GM18873 (cell line): Measurements from ENCODE around the gene PKNOX2.

Source experiments
- ATAC-seq: cut with Tn5 transposase; IDR thresholded peaks from one replicate; pipeline ENCODE4 v1.9.1; 2021; ENCODE audit warnings: mild to moderate bottlenecking, moderate library complexity, moderate number of reproducible peaks; ENCODE audit not compliant: unreplicated experiment, low FRiP score

The PKNOX2 gene

GRCh38 chr11:125394296-125394695 lies 229.7 kb downstream of the PKNOX2 start:
- ATAC-seq: no peak

DNA sequence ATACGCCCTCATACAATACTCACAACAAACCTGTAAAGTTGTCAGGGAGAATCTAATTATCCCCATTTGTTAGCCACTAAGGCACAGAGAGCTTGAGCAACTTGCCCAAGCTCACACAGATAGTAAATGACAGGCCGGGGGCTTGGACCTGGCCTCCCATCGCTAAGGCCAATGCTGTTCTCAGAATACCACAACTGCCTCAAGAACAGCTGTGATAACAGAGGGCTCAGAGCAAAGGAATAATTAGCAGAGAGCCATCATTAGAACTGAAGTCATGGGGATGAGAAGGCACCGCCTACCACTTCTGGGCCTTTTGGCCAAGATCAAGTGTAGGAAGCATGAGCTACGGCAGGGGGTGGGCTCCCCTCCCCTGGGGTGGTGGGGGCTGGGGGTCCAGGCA lies 232.9 kb downstream of the PKNOX2 start:
- no peak for ATAC-seq

DNA sequence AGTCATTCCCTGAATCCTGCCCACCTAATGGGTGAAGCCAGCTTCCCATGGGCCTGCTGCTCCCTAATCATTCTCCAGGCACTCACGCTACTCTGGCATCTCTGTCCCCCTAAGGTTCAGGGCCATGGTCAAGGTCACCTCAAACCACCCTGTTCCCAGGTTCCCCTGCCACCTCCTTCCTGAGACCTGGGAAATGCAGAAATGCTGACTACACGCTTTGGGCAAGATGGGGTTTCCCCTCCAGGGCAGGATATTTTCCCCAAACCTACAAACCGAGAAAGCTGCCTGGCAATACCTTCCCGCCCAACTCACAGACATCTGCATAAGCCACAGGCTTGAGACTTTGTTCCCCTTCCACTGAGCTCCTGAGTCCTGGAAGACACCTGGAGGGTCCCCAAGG lies 233.9 kb downstream of the PKNOX2 start:
- ATAC-seq: no peak

- no peak for ATAC-seq
Measured at GRCh38 chr11:125398994-125399640, 234.6 kb downstream of the PKNOX2 start.

DNA sequence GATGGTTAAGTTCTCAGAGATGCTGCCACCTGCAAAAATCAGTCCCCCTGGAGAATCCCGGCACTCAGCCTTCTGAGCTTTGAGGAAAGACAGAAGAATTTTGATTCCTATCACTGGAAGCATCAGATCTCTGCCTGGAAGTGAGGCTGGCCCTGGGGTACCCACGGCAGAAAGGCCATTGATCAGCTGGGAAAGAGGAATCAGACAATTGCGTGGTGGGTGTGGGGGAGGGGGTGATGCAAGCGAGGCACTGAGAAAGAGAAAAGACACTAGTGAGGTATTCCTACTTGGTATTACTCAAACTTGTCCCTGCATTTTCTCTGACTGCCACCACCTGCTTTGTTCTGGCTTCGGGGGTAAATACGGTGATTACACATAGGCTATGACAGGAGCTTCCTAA lies 235.4 kb downstream of the PKNOX2 start:
- no peak for ATAC-seq

- no peak for ATAC-seq
Measured at GRCh38 chr11:125401235-125401634, 236.7 kb downstream of the PKNOX2 start.

GRCh38 chr11:125401746-125402145 lies 237.2 kb downstream of the PKNOX2 start:
- no peak for ATAC-seq

GRCh38 chr11:125402435-125402834 lies 237.9 kb downstream of the PKNOX2 start:
- no peak for ATAC-seq

DNA sequence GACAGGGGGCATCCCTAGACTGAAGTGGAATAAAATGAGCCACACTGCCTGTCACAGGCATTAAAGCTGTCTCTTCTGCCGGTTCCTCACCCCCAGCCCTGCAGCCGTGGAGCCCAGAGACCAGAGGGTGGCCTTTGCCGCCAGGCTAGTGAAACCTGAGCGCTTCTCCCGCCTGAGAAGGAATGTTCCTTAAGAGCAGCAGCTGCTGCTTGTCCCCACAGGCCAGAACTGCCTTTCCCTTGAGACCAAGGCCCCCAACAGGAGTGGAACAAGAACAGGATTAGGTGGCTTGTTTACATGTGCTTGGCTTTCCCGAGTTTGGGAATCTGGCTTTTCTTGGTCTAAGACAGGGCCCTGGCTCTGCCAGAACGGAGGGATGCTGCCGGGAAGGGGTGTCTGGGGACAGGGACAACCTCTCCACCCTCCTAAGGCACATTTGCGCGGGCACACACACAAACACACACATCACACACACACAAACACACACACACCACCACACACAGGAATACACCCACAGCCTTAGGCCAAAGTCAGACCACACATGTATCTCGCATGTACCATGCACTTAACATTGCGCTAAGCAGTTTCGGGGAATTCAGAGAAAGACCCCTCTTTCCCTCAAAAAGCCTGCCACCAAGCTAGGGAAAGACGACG lies 239.7 kb downstream of the PKNOX2 start:
- ATAC-seq: no peak

- peak; percentile 60 for ATAC-seq
Measured at GRCh38 chr11:125404811-125405790, 240.6 kb downstream of the PKNOX2 start.

- no peak for ATAC-seq
Measured at GRCh38 chr11:125407046-125407445, 242.5 kb downstream of the PKNOX2 start.

DNA sequence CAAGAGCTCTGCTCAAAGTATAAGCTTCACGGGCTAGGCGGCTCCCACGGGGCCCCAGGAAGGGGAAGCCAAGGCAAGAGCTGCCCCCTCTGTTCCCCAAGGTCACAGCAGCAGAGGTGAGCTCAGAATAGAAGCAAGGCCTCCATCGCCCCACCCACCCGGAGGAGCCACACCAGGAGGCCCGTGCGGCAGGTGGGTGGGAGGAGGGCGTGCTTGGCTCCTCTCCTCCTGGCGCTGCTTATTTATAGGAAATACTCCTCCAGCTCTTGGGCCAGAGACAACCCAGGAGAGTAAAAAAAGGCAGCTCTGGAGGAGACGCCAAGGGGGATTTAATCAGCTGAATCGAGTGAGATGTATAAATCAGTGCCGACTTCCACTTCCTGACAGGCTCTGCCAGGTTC lies 243.8 kb downstream of the PKNOX2 start:
- no peak for ATAC-seq

DNA sequence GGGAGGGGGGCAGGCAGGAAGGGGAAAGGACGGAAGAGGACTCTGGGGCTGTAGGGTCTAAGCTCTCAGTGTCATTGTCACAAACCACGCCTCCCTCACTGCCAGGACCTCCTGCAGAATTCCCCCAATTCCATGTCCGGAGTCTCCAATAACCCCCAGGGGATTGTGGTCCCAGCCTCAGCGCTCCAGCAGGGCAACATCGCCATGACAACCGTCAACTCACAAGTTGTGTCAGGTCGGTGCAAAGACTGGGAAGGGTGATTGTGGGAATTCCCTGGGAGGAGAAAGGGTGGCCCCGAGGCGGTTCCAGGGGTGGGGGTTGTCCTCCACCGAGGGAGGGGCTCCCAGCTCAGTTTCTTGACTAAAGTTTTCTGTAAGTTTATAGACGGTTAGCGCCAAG lies 245.5 kb downstream of the PKNOX2 start:
- no peak for ATAC-seq

DNA sequence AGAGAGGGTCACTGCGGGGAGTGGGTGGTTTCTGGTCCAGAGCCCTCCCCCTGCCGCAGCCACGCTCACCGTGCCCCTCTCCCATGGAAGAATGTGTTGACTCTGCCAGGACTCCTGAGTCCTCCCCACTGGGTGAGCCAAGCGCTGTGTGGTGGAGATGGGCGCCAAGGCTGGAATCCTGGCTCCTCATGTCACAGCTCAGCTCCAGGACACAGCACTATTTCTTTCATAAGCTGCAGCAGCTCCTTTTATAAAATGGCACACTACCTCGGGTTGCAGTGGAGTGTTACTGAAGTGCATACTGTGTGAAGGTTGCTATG lies 247.6 kb downstream of the PKNOX2 start:
- ATAC-seq: no peak

GRCh38 chr11:125412509-125412908 lies 248.0 kb downstream of the PKNOX2 start:
- no peak for ATAC-seq

DNA sequence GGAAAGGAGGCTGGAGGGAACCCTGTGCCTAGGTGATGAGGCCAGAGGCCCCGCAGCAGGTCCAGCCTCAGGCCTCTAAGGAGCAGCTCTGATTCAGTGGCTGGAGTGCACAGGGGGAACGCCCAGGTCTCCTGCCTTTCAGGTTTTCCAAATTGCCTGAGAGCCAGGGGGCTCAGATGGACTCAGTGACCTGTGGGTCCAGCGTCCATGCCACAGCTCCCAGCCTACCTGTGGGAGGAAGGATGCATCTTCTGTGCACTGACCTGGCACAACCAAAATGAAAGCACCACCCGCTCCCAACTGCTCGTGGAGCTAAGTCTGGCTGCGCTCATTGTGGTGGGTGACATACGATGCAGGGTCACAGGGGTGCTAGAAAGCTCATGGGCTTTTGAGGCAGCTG lies 248.7 kb downstream of the PKNOX2 start:
- no peak for ATAC-seq

DNA sequence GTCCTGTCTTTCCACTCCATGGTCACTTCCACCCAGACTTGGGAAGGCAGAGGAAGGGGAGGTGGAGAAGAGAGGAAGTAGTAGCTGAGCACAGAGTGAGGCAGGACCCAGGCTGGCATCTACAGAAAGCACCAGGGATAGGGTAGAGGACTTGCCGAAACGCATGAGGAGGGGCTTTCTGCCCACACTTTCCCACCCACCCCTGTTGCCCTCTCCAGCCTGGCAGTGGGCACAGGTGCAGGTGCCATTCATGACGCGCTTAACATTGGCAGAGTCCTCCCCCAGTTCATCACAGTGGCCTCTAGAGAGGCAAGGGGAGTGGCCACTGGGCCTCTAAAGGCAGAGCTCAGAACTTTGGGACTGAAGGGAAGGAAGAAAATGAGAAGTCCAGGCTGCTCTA lies 249.6 kb downstream of the PKNOX2 start:
- no peak for ATAC-seq

- ATAC-seq: no peak
Measured at GRCh38 chr11:125416981-125417935, 252.7 kb downstream of the PKNOX2 start.

DNA sequence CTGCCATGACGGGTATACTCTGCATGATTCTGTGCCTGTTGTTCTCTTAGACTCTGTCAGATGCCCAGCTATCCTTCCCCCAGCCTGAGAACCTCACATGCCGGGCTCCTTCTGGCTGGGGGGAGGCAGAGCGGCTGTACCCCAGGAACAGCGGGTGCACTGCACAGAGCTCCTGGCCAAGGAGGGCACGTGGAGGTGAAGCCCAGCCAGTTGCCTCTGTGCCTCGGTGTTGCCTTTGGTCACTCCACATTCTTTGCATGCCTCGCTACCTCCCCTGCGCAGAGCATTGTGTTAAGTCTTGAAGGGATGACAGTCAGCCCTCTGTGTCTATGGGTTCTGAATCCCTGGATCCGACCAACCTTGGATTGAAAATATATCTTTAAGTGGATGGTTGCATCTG lies 253.8 kb downstream of the PKNOX2 start:
- no peak for ATAC-seq

DNA sequence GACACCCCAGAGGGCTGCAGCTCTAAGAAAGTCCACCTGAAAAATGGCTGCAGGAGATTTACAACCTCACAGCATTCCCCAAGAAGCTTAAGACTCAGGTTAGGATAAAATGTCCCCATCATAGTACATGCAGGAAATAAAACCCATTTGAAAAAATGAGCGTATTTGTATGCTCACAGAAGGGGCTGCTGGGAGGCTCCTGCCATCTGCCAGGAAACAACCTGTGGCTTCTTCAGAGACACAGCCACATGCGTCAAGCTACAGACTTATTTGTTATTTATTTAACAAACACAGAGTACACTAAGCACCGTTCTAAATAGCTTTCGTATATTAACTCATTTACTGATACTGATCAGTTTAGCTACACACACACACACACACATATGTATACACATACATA lies 258.1 kb downstream of the PKNOX2 start:
- ATAC-seq: no peak
